ENCODE results near the gene LAMTOR2.

GRCh38 chr1:156073740-156074139, 19.2 kb downstream of the LAMTOR2 start:
- TF ChIP-seq, protein P1, sequence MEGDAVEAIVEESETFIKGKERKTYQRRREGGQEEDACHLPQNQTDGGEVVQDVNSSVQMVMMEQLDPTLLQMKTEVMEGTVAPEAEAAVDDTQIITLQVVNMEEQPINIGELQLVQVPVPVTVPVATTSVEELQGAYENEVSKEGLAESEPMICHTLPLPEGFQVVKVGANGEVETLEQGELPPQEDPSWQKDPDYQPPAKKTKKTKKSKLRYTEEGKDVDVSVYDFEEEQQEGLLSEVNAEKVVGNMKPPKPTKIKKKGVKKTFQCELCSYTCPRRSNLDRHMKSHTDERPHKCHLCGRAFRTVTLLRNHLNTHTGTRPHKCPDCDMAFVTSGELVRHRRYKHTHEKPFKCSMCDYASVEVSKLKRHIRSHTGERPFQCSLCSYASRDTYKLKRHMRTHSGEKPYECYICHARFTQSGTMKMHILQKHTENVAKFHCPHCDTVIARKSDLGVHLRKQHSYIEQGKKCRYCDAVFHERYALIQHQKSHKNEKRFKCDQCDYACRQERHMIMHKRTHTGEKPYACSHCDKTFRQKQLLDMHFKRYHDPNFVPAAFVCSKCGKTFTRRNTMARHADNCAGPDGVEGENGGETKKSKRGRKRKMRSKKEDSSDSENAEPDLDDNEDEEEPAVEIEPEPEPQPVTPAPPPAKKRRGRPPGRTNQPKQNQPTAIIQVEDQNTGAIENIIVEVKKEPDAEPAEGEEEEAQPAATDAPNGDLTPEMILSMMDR (IDR thresholded peaks at IDR 0.05), result no peak
- TF ChIP-seq POLR2AphosphoS5 (IDR thresholded peaks at IDR 0.05; ENCODE audit: low read depth, low read length) (no peak), SIN3A (IDR thresholded peaks at IDR 0.05; ENCODE audit: borderline replicate concordance, insufficient read depth, low read depth, low read length) (no peak)
- TF ChIP-seq, protein P2, sequence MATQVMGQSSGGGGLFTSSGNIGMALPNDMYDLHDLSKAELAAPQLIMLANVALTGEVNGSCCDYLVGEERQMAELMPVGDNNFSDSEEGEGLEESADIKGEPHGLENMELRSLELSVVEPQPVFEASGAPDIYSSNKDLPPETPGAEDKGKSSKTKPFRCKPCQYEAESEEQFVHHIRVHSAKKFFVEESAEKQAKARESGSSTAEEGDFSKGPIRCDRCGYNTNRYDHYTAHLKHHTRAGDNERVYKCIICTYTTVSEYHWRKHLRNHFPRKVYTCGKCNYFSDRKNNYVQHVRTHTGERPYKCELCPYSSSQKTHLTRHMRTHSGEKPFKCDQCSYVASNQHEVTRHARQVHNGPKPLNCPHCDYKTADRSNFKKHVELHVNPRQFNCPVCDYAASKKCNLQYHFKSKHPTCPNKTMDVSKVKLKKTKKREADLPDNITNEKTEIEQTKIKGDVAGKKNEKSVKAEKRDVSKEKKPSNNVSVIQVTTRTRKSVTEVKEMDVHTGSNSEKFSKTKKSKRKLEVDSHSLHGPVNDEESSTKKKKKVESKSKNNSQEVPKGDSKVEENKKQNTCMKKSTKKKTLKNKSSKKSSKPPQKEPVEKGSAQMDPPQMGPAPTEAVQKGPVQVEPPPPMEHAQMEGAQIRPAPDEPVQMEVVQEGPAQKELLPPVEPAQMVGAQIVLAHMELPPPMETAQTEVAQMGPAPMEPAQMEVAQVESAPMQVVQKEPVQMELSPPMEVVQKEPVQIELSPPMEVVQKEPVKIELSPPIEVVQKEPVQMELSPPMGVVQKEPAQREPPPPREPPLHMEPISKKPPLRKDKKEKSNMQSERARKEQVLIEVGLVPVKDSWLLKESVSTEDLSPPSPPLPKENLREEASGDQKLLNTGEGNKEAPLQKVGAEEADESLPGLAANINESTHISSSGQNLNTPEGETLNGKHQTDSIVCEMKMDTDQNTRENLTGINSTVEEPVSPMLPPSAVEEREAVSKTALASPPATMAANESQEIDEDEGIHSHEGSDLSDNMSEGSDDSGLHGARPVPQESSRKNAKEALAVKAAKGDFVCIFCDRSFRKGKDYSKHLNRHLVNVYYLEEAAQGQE (IDR thresholded peaks at IDR 0.05; ENCODE audit: insufficient read depth in 1 of 2, low read depth in 2 of 2, low read length in 1 of 2), result no peak
